Head of caudate nucleus (tissue), 42 donors: ENCODE data around the gene SIT1.
"Not testable (repeated sequence)": the region's sequence is repeated elsewhere in the genome, so short reads cannot be mapped to it uniquely, and the experiment has no call there.

Experiments used
- DNase-seq, 42 donors: peaks; one replicate each; pipeline versions ENCODE4 v3.0.0 to v3.0.0-alpha.2; 2020 to 2021; ENCODE audit warnings: mixed read lengths in 7 of 42
- intact Hi-C: fragments of 100-400 bp; cut with DNase I; formaldehyde crosslinking; loops from one replicate; pipeline ENCODE4 v1.15.0; 2022

SIT1 gene

GRCh38 chr9:35616681-35617459 is 33.9 kb downstream of the SIT1 start:
- peak in 40 of 42 donors; percentile 31 to 77 (median 51) for DNase-seq
- intact Hi-C loops, result no loop called here

DNA sequence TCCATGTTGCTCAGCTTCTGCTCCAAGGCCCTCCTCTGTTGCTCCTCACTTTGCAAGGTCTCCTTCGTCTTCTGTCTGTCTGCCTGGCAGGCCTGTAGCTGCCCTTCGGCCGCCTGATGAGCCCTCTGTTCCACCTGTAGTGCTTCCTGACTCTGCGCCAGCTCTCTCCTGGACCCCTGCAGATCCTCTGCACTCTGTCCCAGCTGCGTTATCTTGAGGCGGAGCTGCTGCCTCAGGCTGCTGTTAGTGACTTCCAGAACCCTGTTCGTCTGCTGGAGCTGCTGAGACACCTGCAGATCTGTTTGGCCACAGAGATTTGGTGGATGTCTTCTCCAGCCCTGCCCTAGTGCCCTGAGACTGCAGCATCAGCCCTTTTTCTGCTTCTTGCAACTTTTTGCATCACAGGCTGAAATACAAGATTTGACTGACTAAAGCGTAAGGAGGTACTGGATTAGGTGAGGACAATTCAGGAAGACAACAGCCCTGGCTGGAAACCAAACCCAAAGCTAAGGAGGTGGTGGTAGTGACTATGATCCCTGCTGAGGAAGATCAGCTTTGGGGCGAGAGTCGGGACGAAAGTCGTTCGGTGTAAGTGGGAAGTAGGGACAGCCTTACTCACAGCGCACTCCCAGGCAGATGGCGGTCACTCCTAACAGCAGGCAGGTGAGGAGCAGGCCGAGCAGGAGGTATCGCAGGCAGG is 34.6 kb downstream of the SIT1 start:
- intact Hi-C loops, result no loop called here
- no peak for DNase-seq

- intact Hi-C loops, result no loop called here
- no peak for DNase-seq
Measured at GRCh38 chr9:35612843-35613242, 37.9 kb downstream of the SIT1 start.

- DNase-seq, result peak in 1 of 42 donors; percentile 24
- intact Hi-C loops, result not testable (repeated sequence)
Measured at GRCh38 chr9:35612066-35612465, 38.7 kb downstream of the SIT1 start.

GRCh38 chr9:35611230-35611797 is 39.4 kb downstream of the SIT1 start:
- peak; percentile 34 to 85 (median 60) for DNase-seq
- intact Hi-C loops, result no loop called here

DNA sequence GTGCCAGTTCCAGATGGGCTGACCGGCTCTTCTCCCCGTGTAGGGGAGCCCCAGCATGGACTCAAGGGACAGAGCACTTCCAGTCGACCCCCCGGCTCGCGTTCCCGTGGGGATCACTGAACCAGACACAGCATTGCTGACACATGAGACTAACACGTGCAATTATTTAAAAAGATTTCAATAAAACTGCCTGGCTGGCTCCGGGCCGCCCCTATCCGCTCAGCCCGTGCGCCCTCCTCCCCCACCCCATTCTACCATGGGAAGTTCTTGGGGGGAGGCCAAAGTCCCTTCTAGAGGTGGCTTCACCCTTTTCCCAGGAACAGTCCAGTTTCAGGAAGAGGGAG is 40.9 kb downstream of the SIT1 start:
- intact Hi-C loops, result loop anchor here (10.0 kb wide), 1 partner anchor 55 kb away; no protein-coding TSS in a partner anchor
- DNase-seq, result peak in 2 of 42 donors; percentile 33 to 39

GRCh38 chr9:35609001-35609819 is 41.5 kb downstream of the SIT1 start:
- intact Hi-C loops, result loop anchor here (10.0 kb wide), 1 partner anchor 54 kb away; no protein-coding TSS in a partner anchor
- peak in 1 of 42 donors; percentile 35 for DNase-seq

DNA sequence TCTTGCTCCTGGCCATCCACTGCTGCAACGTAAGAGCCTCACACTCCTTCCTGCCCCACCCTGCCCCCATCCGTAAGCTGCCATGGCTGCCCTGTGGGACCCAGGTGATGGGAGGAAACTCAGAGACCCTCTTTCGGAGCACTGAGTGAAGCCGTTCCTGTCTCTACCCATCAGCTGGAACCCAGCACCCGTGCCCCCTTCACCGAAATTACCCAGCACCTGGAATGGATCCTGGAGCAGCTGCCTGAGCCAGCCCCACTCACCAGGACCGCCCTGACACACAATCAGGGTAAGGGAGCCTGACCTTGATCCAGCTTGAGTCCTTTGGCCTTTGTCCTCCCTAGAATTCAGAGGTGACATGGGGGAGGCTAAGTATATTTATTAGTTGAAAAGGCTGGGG is 42.5 kb downstream of the SIT1 start:
- intact Hi-C loops, result loop anchor here (10.0 kb wide), 1 partner anchor 53 kb away; no protein-coding TSS in a partner anchor
- DNase-seq, result peak in 1 of 42 donors; percentile 24

DNA sequence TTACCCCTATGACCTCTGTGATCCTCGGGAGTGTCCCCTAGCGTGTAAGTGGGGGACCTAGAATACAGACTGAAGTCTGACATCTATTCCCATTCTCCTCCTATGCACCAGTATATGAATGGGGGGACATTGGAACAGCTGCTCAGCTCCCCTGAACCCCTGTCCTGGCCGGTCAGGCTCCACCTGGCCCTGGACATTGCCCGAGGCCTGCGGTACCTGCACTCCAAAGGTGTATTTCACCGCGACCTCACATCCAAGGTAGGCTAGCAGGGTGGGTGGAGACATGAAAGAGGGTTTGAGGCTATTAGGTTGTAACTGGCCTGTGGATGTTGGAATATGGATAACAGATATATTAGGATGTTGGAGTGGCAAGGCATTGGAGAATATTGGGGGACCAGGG is 44.0 kb downstream of the SIT1 start:
- intact Hi-C loops, result loop anchor here (10.0 kb wide), 1 partner anchor 52 kb away; no protein-coding TSS in a partner anchor
- DNase-seq, result no peak

GRCh38 chr9:35606138-35606504 is 44.6 kb downstream of the SIT1 start:
- intact Hi-C loops, result loop anchor here (10.0 kb wide), 1 partner anchor 51 kb away; no protein-coding TSS in a partner anchor
- no peak for DNase-seq

DNA sequence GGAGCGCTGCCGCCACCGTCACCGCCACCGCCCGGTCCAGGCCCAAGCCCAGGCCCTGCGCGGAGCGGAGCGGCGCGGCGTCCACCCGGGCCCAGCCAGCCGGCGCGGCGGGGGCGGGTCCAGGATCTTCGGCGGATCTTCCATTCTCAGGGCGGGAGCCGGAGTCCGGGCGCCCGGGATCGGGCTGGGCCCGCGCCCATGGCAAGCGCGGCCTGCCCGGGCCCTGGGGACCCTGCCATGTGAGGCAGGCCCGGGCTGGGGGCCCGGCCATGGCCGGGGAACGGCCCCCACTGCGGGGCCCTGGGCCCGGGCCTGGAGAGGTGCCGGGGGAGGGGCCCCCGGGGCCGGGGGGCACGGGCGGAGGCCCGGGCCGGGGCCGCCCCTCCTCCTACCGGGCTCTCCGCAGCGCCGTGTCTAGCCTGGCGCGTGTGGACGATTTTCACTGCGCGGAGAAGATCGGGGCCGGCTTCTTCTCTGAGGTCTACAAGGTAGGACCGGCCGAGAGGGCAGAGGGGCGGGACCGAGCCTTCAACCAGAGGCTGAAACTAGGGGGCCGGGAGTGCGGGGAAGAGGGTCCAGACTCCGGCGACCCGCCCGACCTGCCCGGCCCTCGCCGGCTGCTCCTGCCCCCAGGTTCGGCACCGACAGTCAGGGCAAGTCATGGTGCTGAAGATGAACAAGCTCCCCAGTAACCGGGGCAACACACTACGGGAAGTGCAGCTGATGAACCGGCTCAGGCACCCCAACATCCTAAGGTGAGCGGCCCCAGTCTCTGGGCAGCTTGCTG is 45.2 kb downstream of the SIT1 start:
- intact Hi-C loops, result loop anchor here (2.0 to 10.0 kb wide), 2 partner anchors 41 to 51 kb away; no protein-coding TSS in a partner anchor
- DNase-seq, result peak in 25 of 42 donors; percentile 21 to 60 (median 35)

- intact Hi-C loops, result loop anchor here (2.0 to 10.0 kb wide), 3 partner anchors 42 to 123 kb away; no protein-coding TSS in a partner anchor
- DNase-seq, result peak in 39 of 42 donors; percentile 39 to 86 (median 69)
Measured at GRCh38 chr9:35604578-35605350, 46.0 kb downstream of the SIT1 start, which contains the start of gene TESK1. TESK1 (plus strand) TSS chr9:35605262; CDS start chr9:35605620, 358 bp downstream.

GRCh38 chr9:35603986-35604577 is 46.6 kb downstream of the SIT1 start:
- DNase-seq, result peak; percentile 97 to 100 (median 99)
- intact Hi-C loops, result loop anchor here (2.0 to 10.0 kb wide), 3 partner anchors 43 to 123 kb away; no protein-coding TSS in a partner anchor

DNA sequence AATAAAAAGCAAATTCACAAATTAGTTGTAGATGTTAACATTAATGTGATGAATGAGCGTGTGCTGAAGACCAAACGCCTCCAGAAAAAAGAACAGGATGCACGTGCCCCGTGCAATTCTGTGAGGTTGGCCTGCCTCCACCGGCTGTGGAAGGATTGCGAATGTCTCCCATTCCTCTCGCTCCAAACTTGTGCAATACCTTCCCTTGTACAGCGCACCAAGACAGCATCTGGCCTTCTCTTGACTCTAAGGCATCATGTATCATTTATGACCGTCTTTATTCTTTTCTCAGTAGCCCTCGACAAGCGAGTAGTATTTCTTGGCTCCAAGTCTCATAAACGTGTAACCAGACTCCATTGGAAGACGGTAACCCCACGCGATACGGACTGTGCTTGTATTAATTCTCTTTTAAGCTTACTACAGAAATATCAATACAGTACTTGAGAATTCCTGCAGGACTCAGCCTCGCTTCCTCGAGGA is 47.2 kb downstream of the SIT1 start:
- intact Hi-C loops, result loop anchor here (5.0 to 10.0 kb wide), 2 partner anchors 49 to 124 kb away; no protein-coding TSS in a partner anchor
- DNase-seq, result peak in 34 of 42 donors; percentile 16 to 70 (median 46)

- intact Hi-C loops, result loop anchor here (5.0 to 10.0 kb wide), 2 partner anchors 45 to 127 kb away; no protein-coding TSS in a partner anchor
- DNase-seq, result peak in 31 of 42 donors; percentile 14 to 85 (median 40)
Measured at GRCh38 chr9:35599763-35600604, 50.7 kb downstream of the SIT1 start.
